Type B pancreatic cell (in vitro differentiated cells): ENCODE measurements around the gene GRIA4. TPM values are rescaled to one million over a fixed set of nuclear protein-coding genes. Genes with fewer than 3 reads are reported as not detected.

Experiments
- DNase-seq: peaks from one replicate; pipeline ENCODE4 v3.0.0; 2021; ENCODE audit warnings: mixed read lengths; ENCODE audit not compliant: unreplicated experiment; ENCODE audit errors: extremely low spot score
- H3K27ac Mint-ChIP-seq: 2 replicates; pipeline ENCODE4 v1.8.0; 2021; ENCODE audit warnings: mild to moderate bottlenecking, mixed read lengths
- H3K27me3 Mint-ChIP-seq: 2 replicates; pipeline ENCODE4 v1.8.0; 2021; ENCODE audit warnings: mixed read lengths
- H3K36me3 Mint-ChIP-seq: 2 replicates; pipeline ENCODE4 v1.8.0; 2021; ENCODE audit warnings: mixed read lengths
- H3K4me1 Mint-ChIP-seq: one replicate; pipeline ENCODE4 v1.8.0; 2021; ENCODE audit warnings: mixed read lengths; ENCODE audit not compliant: unreplicated experiment
- H3K4me3 Mint-ChIP-seq: 2 replicates; pipeline ENCODE4 v1.8.0; 2021; ENCODE audit warnings: mild to moderate bottlenecking, mixed read lengths
- H3K9me3 Mint-ChIP-seq: 2 replicates; pipeline ENCODE4 v1.8.0; 2021; ENCODE audit warnings: mixed read lengths
- CTCF ChIP-seq: fragments of 200-600 bp; sonication (generic); conservative IDR thresholded peaks from 2 replicates; pipeline ENCODE4 v1.5.0; 2021; ENCODE audit warnings: antibody characterized with exemption, mild to moderate bottlenecking
- total RNA-seq: library from RNA; stranded (reverse); gene quantifications from 2 replicates; pipeline ENCODE4 v1.2.1, GENCODE V29; 2021; ENCODE audit warnings: low replicate concordance

GRIA4 gene
- total RNA-seq, 1 donor from 2014 or later, result 26.7 TPM

DNA sequence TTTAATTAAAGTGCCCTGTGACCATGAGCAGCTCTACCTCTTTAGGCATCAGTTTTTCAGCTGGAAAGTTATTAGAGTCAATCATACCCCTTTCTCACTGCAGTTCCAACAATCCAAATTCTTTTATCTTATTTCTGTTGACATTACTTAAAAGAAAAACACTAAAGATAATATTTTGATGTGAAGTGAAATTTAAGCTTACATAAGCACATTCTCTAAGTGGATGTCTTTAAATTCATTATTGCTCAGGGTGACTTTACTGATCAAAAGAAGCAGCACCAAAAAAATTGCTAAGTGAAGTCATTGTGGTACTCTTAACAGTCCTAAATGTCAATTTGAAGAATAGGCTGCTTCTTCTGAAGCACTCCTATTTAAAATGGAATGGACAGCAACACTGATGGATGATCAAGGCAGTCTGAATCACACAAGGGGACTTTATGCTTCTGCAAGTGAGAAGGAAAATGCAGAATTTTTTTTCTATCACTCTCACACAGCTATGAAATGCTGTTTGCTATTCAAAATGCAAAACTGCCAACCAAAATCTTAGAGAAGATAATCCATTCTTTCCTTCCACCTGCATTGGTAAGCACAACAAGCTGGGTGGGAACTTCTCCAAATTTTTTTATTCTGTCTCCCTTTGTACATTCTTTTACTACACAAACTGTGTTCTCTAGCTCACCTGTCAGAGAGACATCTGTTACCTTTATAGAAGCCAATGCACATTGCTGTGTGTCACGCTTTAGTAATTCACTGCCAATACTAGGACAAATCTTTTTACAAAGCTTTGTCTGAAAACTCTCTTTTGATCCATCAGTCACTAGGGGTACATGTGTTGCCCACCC, 179.9 kb downstream of the GRIA4 start:
- no peak overlapping the region for H3K4me3 Mint-ChIP-seq
- peaks cover 10% of the 10 kb centered on the region for H3K4me1 Mint-ChIP-seq
- no peaks in the 10 kb centered on the region for H3K36me3 Mint-ChIP-seq
- H3K9me3 Mint-ChIP-seq, result peaks cover 6% of the 10 kb centered on the region
- no peak for DNase-seq
- H3K27me3 Mint-ChIP-seq, result no peaks in the 10 kb centered on the region
- TF ChIP-seq CTCF, result no peak
- peak overlapping the region; percentile 21 for H3K27ac Mint-ChIP-seq

DNA sequence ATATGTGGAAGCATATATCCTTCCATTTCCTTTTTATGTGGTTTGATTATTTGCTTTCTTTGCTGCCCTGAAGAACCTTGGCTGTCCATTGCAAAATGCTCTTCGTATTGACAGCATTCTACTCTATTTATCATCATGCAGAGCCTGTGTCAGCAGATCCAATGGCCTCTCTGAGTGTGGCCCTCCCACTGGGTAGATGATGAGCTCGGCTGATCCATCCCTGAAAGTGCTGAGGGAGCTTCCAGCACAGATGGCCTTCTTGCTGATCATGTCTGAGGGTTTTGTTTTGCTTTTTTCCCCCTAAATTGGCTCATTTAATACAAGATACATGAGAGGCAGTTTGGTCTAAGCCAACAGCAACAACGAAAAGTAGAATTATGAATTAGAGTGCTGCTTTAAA, 181.0 kb downstream of the GRIA4 start:
- DNase-seq, result no peak
- Mint-ChIP-seq H3K36me3 (no peaks in the 10 kb centered on the region), H3K4me1 (peaks cover 10% of the 10 kb centered on the region), H3K27me3 (no peaks in the 10 kb centered on the region), H3K27ac (no peak overlapping the region), H3K9me3 (peaks cover 6% of the 10 kb centered on the region), H3K4me3 (no peak overlapping the region)
- TF ChIP-seq CTCF, result no peak

DNA sequence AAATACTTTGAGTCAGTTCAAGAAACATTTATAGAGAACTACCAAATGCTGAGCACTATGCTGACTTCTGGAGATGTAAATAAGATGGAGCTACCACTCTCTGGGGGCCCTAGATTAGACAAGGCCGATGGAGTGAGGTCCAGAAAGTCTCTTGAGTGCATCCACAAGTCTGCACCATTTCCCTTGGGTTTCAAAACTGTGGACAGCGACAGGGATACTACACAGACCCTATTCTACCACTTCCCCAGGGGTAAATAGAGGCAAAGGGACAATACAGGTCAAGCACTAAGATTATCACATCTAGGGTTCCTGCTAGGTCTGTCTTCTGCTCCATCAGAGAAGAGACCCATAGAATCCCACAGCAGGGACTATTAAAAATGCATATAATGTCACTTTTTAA, 183.2 kb downstream of the GRIA4 start:
- no peak for DNase-seq
- Mint-ChIP-seq H3K27ac (no peak overlapping the region), H3K4me3 (no peak overlapping the region), H3K36me3 (no peaks in the 10 kb centered on the region), H3K4me1 (peaks cover 10% of the 10 kb centered on the region), H3K27me3 (no peaks in the 10 kb centered on the region), H3K9me3 (peaks cover 6% of the 10 kb centered on the region)
- no peak for TF ChIP-seq CTCF

DNA sequence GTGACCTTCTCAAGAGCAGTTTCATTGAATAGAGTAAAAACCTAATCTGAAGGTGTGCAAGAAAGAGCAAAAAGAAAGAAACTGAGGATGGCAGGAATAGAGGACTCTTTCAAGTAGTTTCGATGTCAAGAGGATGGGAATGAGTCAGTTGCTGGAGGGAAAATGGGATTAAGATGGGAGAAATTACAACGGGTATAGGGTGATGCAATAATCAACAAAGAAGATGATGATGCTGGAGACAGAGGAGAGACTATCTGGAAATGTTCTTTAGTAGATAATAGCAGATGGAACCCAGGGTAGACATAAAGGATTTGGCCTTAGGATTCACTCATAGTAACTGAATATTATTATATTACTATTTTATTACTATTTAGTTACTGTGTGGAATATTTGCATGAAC, 189.4 kb downstream of the GRIA4 start:
- Mint-ChIP-seq H3K9me3 (no peaks in the 10 kb centered on the region), H3K36me3 (no peaks in the 10 kb centered on the region), H3K4me3 (no peak overlapping the region), H3K4me1 (no peaks in the 10 kb centered on the region), H3K27me3 (no peaks in the 10 kb centered on the region), H3K27ac (no peak overlapping the region)
- DNase-seq, result no peak
- no peak for TF ChIP-seq CTCF

DNA sequence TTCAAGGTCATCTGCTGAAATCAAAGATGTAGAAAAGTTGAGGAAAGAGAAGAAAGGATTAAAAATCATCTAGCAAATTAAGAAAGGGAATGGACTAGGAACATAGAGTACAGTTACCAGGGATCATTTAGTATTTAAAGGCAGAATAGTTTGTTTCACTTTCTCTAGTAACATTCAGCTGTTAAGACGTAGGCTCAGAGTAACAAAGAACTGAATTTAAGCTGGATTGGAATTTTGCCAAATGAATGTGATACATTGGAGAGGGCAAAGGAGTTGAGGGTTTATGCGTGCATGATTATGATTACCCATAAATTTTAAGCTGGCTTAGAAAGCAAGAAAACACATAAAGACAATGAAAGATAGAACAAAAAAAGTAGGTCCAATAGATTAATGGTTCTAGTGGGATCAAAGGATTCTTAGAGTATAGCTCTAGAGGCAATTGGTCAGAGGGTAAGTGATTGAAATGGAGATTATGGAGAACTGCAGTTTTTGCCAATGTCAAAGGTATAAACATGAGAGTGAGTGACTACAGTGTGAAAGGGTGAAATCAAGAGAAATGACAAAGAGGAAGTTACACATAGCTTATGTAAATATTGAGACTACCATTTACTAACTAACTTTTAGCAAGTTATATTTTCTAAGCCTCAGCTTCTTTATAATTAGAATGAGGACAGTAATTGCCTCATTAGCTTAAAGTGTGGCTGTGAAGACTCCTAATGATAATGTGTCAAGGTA, 190.0 kb downstream of the GRIA4 start:
- H3K27ac Mint-ChIP-seq, result no peak overlapping the region
- no peaks in the 10 kb centered on the region for H3K36me3 Mint-ChIP-seq
- DNase-seq, result no peak
- TF ChIP-seq CTCF, result no peak
- no peaks in the 10 kb centered on the region for H3K4me1 Mint-ChIP-seq
- no peaks in the 10 kb centered on the region for H3K27me3 Mint-ChIP-seq
- no peak overlapping the region for H3K4me3 Mint-ChIP-seq
- no peaks in the 10 kb centered on the region for H3K9me3 Mint-ChIP-seq
